Activated CD8-positive, alpha-beta T cell treated with anti-CD3 and anti-CD28 coated beads, Interleukin-2, amount 10 ng/mL, durations not matched to agents 7 days and 5 days (primary cell): ENCODE measurements around the gene LRRC61. TPM values are rescaled to one million over a fixed set of nuclear protein-coding genes. Genes with fewer than 3 reads are reported as not detected.
"Not testable (repeated sequence)": the region's sequence is repeated elsewhere in the genome, so short reads cannot be mapped to it uniquely, and the experiment has no call there.

ENCODE experiments used
- ATAC-seq: fragments of 150-1000 bp; cut with Tn5 transposase; one replicate; pipeline ENCODE4 v1.10.0; 2021; ENCODE audit warnings: moderate library complexity
- CTCF ChIA-PET: fragments of 350-600 bp; sonication (Branson Sonifier 250); formaldehyde crosslinking; loops from one replicate; lab custom pipeline; 2021; ENCODE audit warnings: antibody characterized with exemption; lab: Charles Lee
- POLR2A ChIA-PET: fragments of 350-600 bp; sonication (Branson Sonifier 250); formaldehyde crosslinking; loops from one replicate; lab custom pipeline; 2021; ENCODE audit warnings: antibody characterized with exemption; lab: Charles Lee
- DNase-seq: peaks from one replicate; pipeline ENCODE4 v3.0.0-alpha.2; 2020
- H3K27ac Mint-ChIP-seq: one replicate; pipeline ENCODE4 v1.8.0; 2021; ENCODE audit warnings: mild to moderate bottlenecking, mixed read lengths
- H3K27me3 Mint-ChIP-seq: one replicate; pipeline ENCODE4 v1.8.0; 2021; ENCODE audit warnings: low read depth, mixed read lengths
- H3K36me3 Mint-ChIP-seq: one replicate; pipeline ENCODE4 v1.8.0; 2021; ENCODE audit warnings: low read depth, mixed read lengths
- H3K4me1 Mint-ChIP-seq: one replicate; pipeline ENCODE4 v1.8.0; 2021; ENCODE audit warnings: low read depth, mixed read lengths
- H3K4me3 Mint-ChIP-seq: one replicate; pipeline ENCODE4 v1.8.0; 2021; ENCODE audit warnings: mild to moderate bottlenecking, mixed read lengths
- H3K9me3 Mint-ChIP-seq: one replicate; pipeline ENCODE4 v1.8.0; 2022; ENCODE audit warnings: mixed read lengths; ENCODE audit not compliant: insufficient read depth
- total RNA-seq, 2 experiments: library from RNA; stranded (reverse); gene quantifications; one replicate each; pipeline ENCODE4 v1.2.3, GENCODE V29; 2021

LRRC61 gene
- 10 to 100 TPM; 21.0 to 21.4 TPM for total RNA-seq

- Mint-ChIP-seq H3K9me3 (no peaks in the 10 kb centered on the region), H3K36me3 (peaks cover 47% of the 10 kb centered on the region), H3K4me1 (peaks cover 30% of the 10 kb centered on the region), H3K27me3 (no peaks in the 10 kb centered on the region), H3K27ac (peak within 1 kb of the TSS; percentile 97), H3K4me3 (peak within 1 kb of the TSS; percentile 91)
- POLR2A ChIA-PET, result interaction anchor here (1.0 to 1.2 kb wide), 4 partner anchors 43 to 84 kb away, joined by 3 to 4 read pairs (median 3); partner anchors contain the start of gene REPIN1
- ATAC-seq (peak; percentile 67), DNase-seq (peak; percentile 77)
- CTCF ChIA-PET, result no interaction called here
Observed at GRCh38 chr7:150322833-150323681, at the start of gene LRRC61, which contains the start of gene ACTR3C. TSS of gene LRRC61 (plus strand) at chr7:150323355. CDS start at chr7:150336862, 13,507 bp downstream. TSS of gene ACTR3C (minus strand) at chr7:150323545. CDS start at chr7:150295296, 28,249 bp downstream.

GRCh38 chr7:150276132-150276695 is 46.9 kb upstream of the LRRC61 start:
- H3K27me3 Mint-ChIP-seq, ATAC-seq, H3K9me3 Mint-ChIP-seq, H3K27ac Mint-ChIP-seq, CTCF ChIA-PET, POLR2A ChIA-PET, H3K4me3 Mint-ChIP-seq, H3K36me3 Mint-ChIP-seq, H3K4me1 Mint-ChIP-seq: not testable (repeated sequence)
- DNase-seq, result peak; percentile 57

GRCh38 chr7:150278383-150278782 is 44.8 kb upstream of the LRRC61 start:
- DNase-seq, H3K27ac Mint-ChIP-seq, ATAC-seq, H3K36me3 Mint-ChIP-seq, H3K4me1 Mint-ChIP-seq, H3K9me3 Mint-ChIP-seq, CTCF ChIA-PET, H3K4me3 Mint-ChIP-seq, H3K27me3 Mint-ChIP-seq, POLR2A ChIA-PET: not testable (repeated sequence)

- DNase-seq, ATAC-seq, H3K36me3 Mint-ChIP-seq, CTCF ChIA-PET, POLR2A ChIA-PET, H3K27ac Mint-ChIP-seq, H3K27me3 Mint-ChIP-seq, H3K9me3 Mint-ChIP-seq, H3K4me1 Mint-ChIP-seq, H3K4me3 Mint-ChIP-seq: not testable (repeated sequence)
Observed at GRCh38 chr7:150281681-150282403, 41.3 kb upstream of the LRRC61 start.

GRCh38 chr7:150283111-150283510 is 40.0 kb upstream of the LRRC61 start:
- DNase-seq, H3K27me3 Mint-ChIP-seq, CTCF ChIA-PET, ATAC-seq, H3K4me3 Mint-ChIP-seq, H3K27ac Mint-ChIP-seq, H3K4me1 Mint-ChIP-seq, POLR2A ChIA-PET, H3K9me3 Mint-ChIP-seq, H3K36me3 Mint-ChIP-seq: not testable (repeated sequence)

- H3K9me3 Mint-ChIP-seq, H3K36me3 Mint-ChIP-seq, ATAC-seq, H3K4me1 Mint-ChIP-seq, CTCF ChIA-PET, H3K27me3 Mint-ChIP-seq, POLR2A ChIA-PET, H3K27ac Mint-ChIP-seq, DNase-seq, H3K4me3 Mint-ChIP-seq: not testable (repeated sequence)
Observed at GRCh38 chr7:150283608-150284007, 39.5 kb upstream of the LRRC61 start.

- CTCF ChIA-PET, result interaction anchor here (0.8 to 1.5 kb wide), 3 partner anchors 121 to 147 kb away, joined by 3 to 6 read pairs (median 3); no protein-coding TSS in a partner anchor
- H3K27ac Mint-ChIP-seq, H3K4me3 Mint-ChIP-seq, H3K36me3 Mint-ChIP-seq, H3K4me1 Mint-ChIP-seq, POLR2A ChIA-PET, H3K27me3 Mint-ChIP-seq, H3K9me3 Mint-ChIP-seq: not testable (repeated sequence)
- ATAC-seq (peak; percentile 81), DNase-seq (peak; percentile 30)
Observed at GRCh38 chr7:150285849-150286754, 37.1 kb upstream of the LRRC61 start.

GRCh38 chr7:150287815-150288214 is 35.3 kb upstream of the LRRC61 start:
- H3K9me3 Mint-ChIP-seq, H3K27ac Mint-ChIP-seq, H3K27me3 Mint-ChIP-seq, H3K4me1 Mint-ChIP-seq, DNase-seq, POLR2A ChIA-PET, CTCF ChIA-PET, ATAC-seq, H3K4me3 Mint-ChIP-seq, H3K36me3 Mint-ChIP-seq: not testable (repeated sequence)

GRCh38 chr7:150288816-150289215 is 34.3 kb upstream of the LRRC61 start:
- H3K4me1 Mint-ChIP-seq, ATAC-seq, H3K4me3 Mint-ChIP-seq, H3K27me3 Mint-ChIP-seq, POLR2A ChIA-PET, H3K9me3 Mint-ChIP-seq, CTCF ChIA-PET, H3K36me3 Mint-ChIP-seq, H3K27ac Mint-ChIP-seq, DNase-seq: not testable (repeated sequence)

GRCh38 chr7:150290317-150290716 is 32.8 kb upstream of the LRRC61 start:
- CTCF ChIA-PET, result interaction anchor here (1.3 kb wide), 1 partner anchor 131 kb away, joined by 3 read pairs; no protein-coding TSS in a partner anchor
- ATAC-seq, DNase-seq, H3K4me1 Mint-ChIP-seq, H3K27ac Mint-ChIP-seq, H3K4me3 Mint-ChIP-seq, H3K9me3 Mint-ChIP-seq, POLR2A ChIA-PET, H3K36me3 Mint-ChIP-seq, H3K27me3 Mint-ChIP-seq: not testable (repeated sequence)

- DNase-seq, ATAC-seq, POLR2A ChIA-PET, H3K27ac Mint-ChIP-seq, H3K4me1 Mint-ChIP-seq, CTCF ChIA-PET, H3K9me3 Mint-ChIP-seq, H3K36me3 Mint-ChIP-seq, H3K27me3 Mint-ChIP-seq, H3K4me3 Mint-ChIP-seq: not testable (repeated sequence)
Observed at GRCh38 chr7:150295027-150295426, 28.1 kb upstream of the LRRC61 start.
